Ascending aorta (tissue), 2 donors: Measurements from ENCODE around the gene DPYSL4. TPM values are rescaled to one million over a fixed set of nuclear protein-coding genes. Genes with fewer than 3 reads are reported as not detected.
"Not testable (repeated sequence)": the region's sequence is repeated elsewhere in the genome, so short reads cannot be mapped to it uniquely, and the experiment has no call there.

Experiments
- DNase-seq, 2 donors: peaks; one replicate each; pipeline ENCODE4 v3.0.0-alpha.2; 2019; ENCODE audit warnings: low spot score in 2 of 2
- H3K27ac ChIP-seq, 2 donors: fragments of 200-600 bp; sonication (generic); one replicate each; pipeline ENCODE4 v1.5.1; 2016 to 2017; ENCODE audit warnings: mild to moderate bottlenecking in 1 of 2
- H3K27me3 ChIP-seq: fragments of 200-600 bp; sonication (generic); one replicate; pipeline ENCODE4 v1.5.1; 2017
- H3K36me3 ChIP-seq, 2 donors: fragments of 200-600 bp; sonication (generic); one replicate each; pipeline ENCODE4 v1.5.1; 2016
- H3K4me1 ChIP-seq, 2 donors: fragments of 200-600 bp; sonication (generic); one replicate each; pipeline ENCODE4 v1.5.1; 2016 to 2017; ENCODE audit warnings: mild to moderate bottlenecking in 1 of 2
- H3K4me3 ChIP-seq, 2 donors: fragments of 200-600 bp; sonication (generic); one replicate each; pipeline ENCODE4 v1.5.1; 2016 to 2017; ENCODE audit warnings: mild to moderate bottlenecking in 1 of 2
- H3K9me3 ChIP-seq, 2 donors: fragments of 200-600 bp; sonication (generic); one replicate each; pipeline ENCODE4 v1.5.1; 2016
- CTCF ChIP-seq, 3 experiments: fragments of 200-600 bp in 2 of 3; fragments of 450-650 bp in 1 of 3; sonication (generic) in 2 of 3; IDR thresholded peaks; one replicate each; pipeline ENCODE4 v1.5.1; 2016 to 2019; ENCODE audit warnings: antibody characterized with exemption in 3 of 3, mild to moderate bottlenecking in 1 of 3, moderate library complexity in 1 of 3
- intact Hi-C: fragments of 100-400 bp; cut with DNase I; formaldehyde crosslinking; loops from one replicate; pipeline ENCODE4 v1.15.1; 2023
- total RNA-seq: library from RNA; depleted of rRNA; stranded (reverse); fragments of >200 nt; gene quantifications from one replicate; pipeline ENCODE4 v1.1.0, GENCODE V29; 2016

The DPYSL4 gene
- total RNA-seq, 1 donor from 2014 or later = not detected

GRCh38 chr10:132209130-132209529, 22.4 kb downstream of the DPYSL4 start:
- no peaks in the 10 kb centered on the region for H3K36me3 ChIP-seq
- H3K9me3 ChIP-seq = peaks cover 0 to 9% of the 10 kb centered on the region in 2 donors
- H3K27me3 ChIP-seq = no peaks in the 10 kb centered on the region

GRCh38 chr10:132209978-132210530, 23.3 kb downstream of the DPYSL4 start:
- Histone ChIP-seq H3K4me3 (no peak overlapping the region), H3K27me3 (no peaks in the 10 kb centered on the region), H3K4me1 (no peaks in the 10 kb centered on the region), H3K36me3 (no peaks in the 10 kb centered on the region), H3K27ac (no peak overlapping the region), H3K9me3 (peaks cover 0 to 15% of the 10 kb centered on the region in 2 donors)
- intact Hi-C loops = no loop called here
- DNase-seq = no peak
- no peak for TF ChIP-seq CTCF (IDR thresholded peaks at IDR 0.05)

More at GRCh38 chr10:132209130-132209529, 22.4 kb downstream of the DPYSL4 start:
- H3K4me1 ChIP-seq = no peaks in the 10 kb centered on the region
- no peak overlapping the region for H3K4me3 ChIP-seq
- intact Hi-C loops = no loop called here
- DNase-seq = no peak
- no peak for TF ChIP-seq CTCF (IDR thresholded peaks at IDR 0.05)
- H3K27ac ChIP-seq = no peak overlapping the region

GRCh38 chr10:132210766-132211165, 24.0 kb downstream of the DPYSL4 start:
- Histone ChIP-seq H3K4me3 (no peak overlapping the region), H3K4me1 (no peaks in the 10 kb centered on the region), H3K9me3 (peaks cover 0 to 19% of the 10 kb centered on the region in 2 donors), H3K27ac (no peak overlapping the region), H3K36me3 (no peaks in the 10 kb centered on the region), H3K27me3 (no peaks in the 10 kb centered on the region)
- no peak for DNase-seq
- TF ChIP-seq CTCF (IDR thresholded peaks at IDR 0.05) = no peak
- intact Hi-C loops = no loop called here

- intact Hi-C loops = no loop called here
- no peak overlapping the region for H3K27ac ChIP-seq
- TF ChIP-seq CTCF (IDR thresholded peaks at IDR 0.05) = no peak
These were observed 24.5 kb downstream of the DPYSL4 start for GRCh38 chr10:132211246-132211645.

GRCh38 chr10:132212816-132213215, 26.1 kb downstream of the DPYSL4 start:
- no peak overlapping the region for H3K27ac ChIP-seq
- DNase-seq = no peak
- H3K27me3 ChIP-seq = no peaks in the 10 kb centered on the region
- H3K4me3 ChIP-seq = no peak overlapping the region
- no peaks in the 10 kb centered on the region for H3K36me3 ChIP-seq
- intact Hi-C loops = no loop called here
- H3K9me3 ChIP-seq = peaks cover 0 to 28% of the 10 kb centered on the region in 2 donors
- H3K4me1 ChIP-seq = no peaks in the 10 kb centered on the region
- no peak for TF ChIP-seq CTCF (IDR thresholded peaks at IDR 0.05)

More at GRCh38 chr10:132211246-132211645, 24.5 kb downstream of the DPYSL4 start:
- Histone ChIP-seq H3K4me3 (no peak overlapping the region), H3K4me1 (no peaks in the 10 kb centered on the region), H3K27me3 (no peaks in the 10 kb centered on the region), H3K36me3 (no peaks in the 10 kb centered on the region), H3K9me3 (peaks cover 0 to 21% of the 10 kb centered on the region in 2 donors)
- DNase-seq = no peak

- DNase-seq = no peak
- no peaks in the 10 kb centered on the region for H3K4me1 ChIP-seq
- TF ChIP-seq CTCF (IDR thresholded peaks at IDR 0.05) = no peak
- H3K27me3 ChIP-seq = no peaks in the 10 kb centered on the region
- intact Hi-C loops = no loop called here
- no peak overlapping the region for H3K4me3 ChIP-seq
- peaks cover 0 to 28% of the 10 kb centered on the region in 2 donors for H3K9me3 ChIP-seq
- no peaks in the 10 kb centered on the region for H3K36me3 ChIP-seq
- H3K27ac ChIP-seq = no peak overlapping the region
These were observed 27.2 kb downstream of the DPYSL4 start for GRCh38 chr10:132213917-132214316.

GRCh38 chr10:132216441-132216840, 29.7 kb downstream of the DPYSL4 start:
- H3K4me3 ChIP-seq, H3K27me3 ChIP-seq, DNase-seq, H3K27ac ChIP-seq, H3K36me3 ChIP-seq, intact Hi-C loops, H3K4me1 ChIP-seq: not testable (repeated sequence)
- H3K9me3 ChIP-seq = peaks cover 0 to 28% of the 10 kb centered on the region in 2 donors
